CD4-positive, alpha-beta T cell (primary cell): Measurements from ENCODE around the gene ZNF782. TPM values are rescaled to one million over a fixed set of nuclear protein-coding genes. Genes with fewer than 3 reads are reported as not detected.

Source experiments
- ATAC-seq: fragments of 200-7000 bp; cut with Tn5 transposase; one replicate; pipeline ENCODE4 v1.10.0; 2022; ENCODE audit warnings: mild to moderate bottlenecking; ENCODE audit not compliant: poor library complexity
- CTCF ChIA-PET: fragments of 350-600 bp; sonication (Branson Sonifier 250); formaldehyde crosslinking; loops from one replicate; lab custom pipeline; 2021; ENCODE audit warnings: antibody characterized with exemption, inconsistent platforms; lab: Charles Lee
- POLR2A ChIA-PET: fragments of 350-600 bp; sonication (Branson Sonifier 250); formaldehyde crosslinking; loops from one replicate; lab custom pipeline; 2021; ENCODE audit warnings: antibody characterized with exemption, inconsistent platforms; lab: Charles Lee
- DNase-seq, 14 experiments: peaks; one replicate each; pipeline ENCODE4 v3.0.0-alpha.2; 2013 to 2020; ENCODE audit warnings: mixed read lengths in 2 of 14
- H3K27ac ChIP-seq, 2 donors: one replicate each; pipeline versions ENCODE4 v1.5.1 to v1.7.0; 2013; ENCODE audit warnings: low read length in 2 of 2, low read depth in 1 of 2, mild to moderate bottlenecking in 1 of 2
- H3K27me3 ChIP-seq, 2 experiments: 1 replicate in 1 of 2; 2 replicates in 1 of 2; pipeline versions ENCODE4 v1.6.1 to v1.7.0; 2013; ENCODE audit warnings: low read length in 2 of 2, control low read depth in 1 of 2, mild to moderate bottlenecking in 1 of 2, moderate library complexity in 1 of 2; ENCODE audit not compliant: insufficient read depth in 2 of 2, control insufficient read depth in 1 of 2
- H3K36me3 ChIP-seq: one replicate; pipeline ENCODE4 v1.6.1; 2013; ENCODE audit warnings: low read length, control low read depth; ENCODE audit not compliant: insufficient read depth
- H3K4me1 ChIP-seq: one replicate; pipeline ENCODE4 v1.6.1; 2013; ENCODE audit warnings: low read length, control low read depth; ENCODE audit not compliant: insufficient read depth
- H3K4me3 ChIP-seq: one replicate; pipeline ENCODE4 v1.5.1; 2013; ENCODE audit warnings: mild to moderate bottlenecking, low read length, moderate library complexity
- H3K9me3 ChIP-seq, 2 experiments: 1 replicate in 1 of 2; 2 replicates in 1 of 2; pipeline versions ENCODE4 v1.6.1 to v1.7.0; 2013; ENCODE audit warnings: low read length in 2 of 2, mild to moderate bottlenecking in 2 of 2, control low read depth in 1 of 2, moderate library complexity in 1 of 2; ENCODE audit not compliant: control insufficient read depth in 1 of 2, insufficient read depth in 1 of 2
- H3K27ac Mint-ChIP-seq: one replicate; pipeline ENCODE4 v1.8.0; 2020; ENCODE audit warnings: mixed read lengths
- H3K27me3 Mint-ChIP-seq: one replicate; pipeline ENCODE4 v1.8.0; 2021; ENCODE audit warnings: mixed read lengths
- H3K36me3 Mint-ChIP-seq: one replicate; pipeline ENCODE4 v1.8.0; 2021; ENCODE audit warnings: low read depth, mixed read lengths
- H3K4me1 Mint-ChIP-seq: one replicate; pipeline ENCODE4 v1.8.0; 2021; ENCODE audit warnings: low read depth, mixed read lengths
- H3K4me3 Mint-ChIP-seq: one replicate; pipeline ENCODE4 v1.8.0; 2020; ENCODE audit warnings: mild to moderate bottlenecking, mixed read lengths
- H3K9me3 Mint-ChIP-seq: one replicate; pipeline ENCODE4 v1.8.0; 2020; ENCODE audit warnings: mixed read lengths
- CTCF ChIP-seq: fragments of 200-600 bp; IDR thresholded peaks from one replicate; pipeline ENCODE4 v1.8.0; 2022; ENCODE audit warnings: antibody characterized with exemption, mild to moderate bottlenecking
- intact Hi-C, 2 experiments: fragments of 100-400 bp; cut with DNase I in 1 of 2; cut with micrococcal nuclease in 1 of 2; formaldehyde crosslinking; loops; one replicate each; pipeline versions ENCODE4 v1.15.1 to v1.9.0; 2023 to 2025; cut with DNase I, micrococcal nuclease
- total RNA-seq, 174 experiments: library from RNA in 2 of 174; stranded (reverse) in 2 of 174; gene quantifications; one replicate each; pipeline ENCODE4 v1.2.3 and lab custom pipeline; 2021 to 2026

Gene ZNF782
- total RNA-seq, 2 experiments from 2014 or later, result 4.3 to 4.9 TPM

- ChIA-PET CTCF (no interaction called here), POLR2A (no interaction called here)
- H3K36me3 ChIP-seq, result peaks cover 93% of the 10 kb centered on the region
- H3K27ac ChIP-seq, result no peak overlapping the region
- H3K27me3 Mint-ChIP-seq, result no peaks in the 10 kb centered on the region
- no peak for TF ChIP-seq CTCF
- peaks cover 17 to 57% of the 10 kb centered on the region in 2 experiments for H3K9me3 ChIP-seq
- no peaks in the 10 kb centered on the region for H3K4me1 ChIP-seq
- ATAC-seq (no peak), DNase-seq (no peak)
- H3K9me3 Mint-ChIP-seq, result peaks cover 27% of the 10 kb centered on the region
- H3K36me3 Mint-ChIP-seq, result peaks cover 98% of the 10 kb centered on the region
- intact Hi-C loops, result loop anchor here in 1 of 2 experiments (10.0 kb wide), 1 partner anchor 464 kb away; no protein-coding TSS in a partner anchor
- H3K4me3 Mint-ChIP-seq, result no peak overlapping the region
- no peaks in the 10 kb centered on the region for H3K27me3 ChIP-seq
- H3K27ac Mint-ChIP-seq, result no peak overlapping the region
- peaks cover 13% of the 10 kb centered on the region for H3K4me1 Mint-ChIP-seq
- H3K4me3 ChIP-seq, result no peak overlapping the region
Observed at GRCh38 chr9:96771124-96771523, 83.2 kb downstream of the ZNF782 start.

GRCh38 chr9:96769989-96770388 lies 84.3 kb downstream of the ZNF782 start:
- H3K9me3 ChIP-seq, result peaks cover 25 to 68% of the 10 kb centered on the region in 2 experiments
- Mint-ChIP-seq H3K9me3 (peaks cover 29% of the 10 kb centered on the region), H3K36me3 (peaks cover 100% of the 10 kb centered on the region), H3K4me3 (no peak overlapping the region), H3K4me1 (peaks cover 12% of the 10 kb centered on the region), H3K27ac (no peak overlapping the region), H3K27me3 (no peaks in the 10 kb centered on the region)
- peaks cover 94% of the 10 kb centered on the region for H3K36me3 ChIP-seq
- no peak overlapping the region for H3K27ac ChIP-seq
- no peak for ATAC-seq
- CTCF ChIA-PET, result no interaction called here
- H3K4me3 ChIP-seq, result no peak overlapping the region
- no peaks in the 10 kb centered on the region for H3K27me3 ChIP-seq
- no peaks in the 10 kb centered on the region for H3K4me1 ChIP-seq
- POLR2A ChIA-PET, result no interaction called here
- no peak for DNase-seq
- no peak for TF ChIP-seq CTCF
- intact Hi-C loops, result loop anchor here in 1 of 2 experiments (10.0 kb wide), 1 partner anchor 465 kb away; no protein-coding TSS in a partner anchor

Other genes starting within 250 kb of the ZNF782 start
- 1 to 10 TPM; 3.5 TPM for gene CDC14B, start 234.7 kb downstream of the ZNF782 start, total RNA-seq
- gene PRXL2C, start 199.2 kb downstream of the ZNF782 start, total RNA-seq, result 10 to 100 TPM; 25.0 to 25.4 TPM
- gene ZNF510, start 76.4 kb downstream of the ZNF782 start, total RNA-seq, result 10 to 100 TPM in 1 of 2 experiments, 1 to 10 TPM in 1; 9.5 to 11.6 TPM
- not detected for gene NUTM2G, start 74.3 kb upstream of the ZNF782 start, total RNA-seq
- under 1 TPM in 1 of 2 experiments, not detected in 1; 0.11 TPM for gene CTSV, start 184.6 kb upstream of the ZNF782 start, total RNA-seq